H1 (cell line): ENCODE data around the gene TMCC3. TPM values are rescaled to one million over a fixed set of nuclear protein-coding genes. Genes with fewer than 3 reads are reported as not detected.

Experiments used
- CTCF ChIA-PET: fragments of 300-600 bp; sonication (Branson Sonifier 250); formaldehyde crosslinking; loops from one replicate; lab custom pipeline; 2021; ENCODE audit not compliant: partially characterized antibody; lab: Charles Lee
- POLR2A ChIA-PET: fragments of 300-600 bp; sonication (Branson Sonifier 250); formaldehyde crosslinking; loops from one replicate; lab custom pipeline; 2021; ENCODE audit warnings: inconsistent platforms; ENCODE audit not compliant: partially characterized antibody; lab: Charles Lee
- DNase-seq, 2 experiments: peaks; one replicate each; pipeline versions ENCODE4 v3.0.0 to v3.0.0-alpha.2; 2010 to 2022; ENCODE audit warnings: low spot score in 2 of 2, low read depth in 1 of 2, mixed read lengths in 1 of 2
- FAIRE-seq: peaks from 2 replicates; lab custom pipeline; 2011; peaks lifted over from hg19 to GRCh38; lab: Jason Lieb, UNC
- H2AFZ ChIP-seq: 2 replicates; pipeline ENCODE4 v1.8.1; 2012; ENCODE audit warnings: low read length, inconsistent platforms
- H2AK5ac ChIP-seq: 2 replicates; pipeline ENCODE4 v1.6.1; 2013; ENCODE audit warnings: low read depth, low read length
- H2BK120ac ChIP-seq: replicated peaks from 2 replicates; pipeline ENCODE3; 2013; ENCODE audit warnings: low read depth, low read length, inconsistent platforms
- H2BK12ac ChIP-seq: 2 replicates; pipeline ENCODE4 v1.6.1; 2013; ENCODE audit warnings: low read depth, low read length
- H2BK15ac ChIP-seq: 2 replicates; pipeline ENCODE4 v1.6.1; 2013; ENCODE audit warnings: low read length
- H2BK20ac ChIP-seq: 2 replicates; pipeline ENCODE4 v1.6.1; 2013; ENCODE audit warnings: low read length
- H2BK5ac ChIP-seq: 2 replicates; pipeline ENCODE4 v1.6.1; 2013; ENCODE audit warnings: low read depth, low read length
- H3K14ac ChIP-seq: 2 replicates; pipeline ENCODE4 v1.6.1; 2013; ENCODE audit warnings: inconsistent platforms; ENCODE audit not compliant: insufficient read length
- H3K18ac ChIP-seq: 2 replicates; pipeline ENCODE4 v1.6.1; 2013; ENCODE audit warnings: low read length; ENCODE audit errors: extremely low read depth
- H3K23ac ChIP-seq: 2 replicates; pipeline ENCODE4 v1.6.1; 2013; ENCODE audit warnings: inconsistent platforms; ENCODE audit not compliant: insufficient read length
- H3K23me2 ChIP-seq: 2 replicates; pipeline ENCODE4 v1.6.1; 2013; ENCODE audit warnings: low read depth, low read length
- H3K27ac ChIP-seq: 2 replicates; pipeline ENCODE4 v1.6.1; 2011; ENCODE audit warnings: low read depth, low read length, inconsistent platforms
- H3K27me3 ChIP-seq, 4 experiments: replicated peaks in 1 of 4; 1 replicate in 1 of 4; 2 replicates in 3 of 4; pipeline versions ENCODE4 v1.6.1 to v1.8.1; 2011 to 2013; ENCODE audit warnings: low read length in 3 of 4, mild to moderate bottlenecking in 3 of 4, inconsistent platforms in 2 of 4, mixed read lengths in 2 of 4, moderate library complexity in 1 of 4; ENCODE audit not compliant: control insufficient read depth in 3 of 4, insufficient read depth in 3 of 4; ENCODE audit errors: extremely low read depth in 1 of 4
- H3K36me3 ChIP-seq, 4 experiments: 2 replicates each; pipeline versions ENCODE4 v1.6.1 to v1.8.1; 2011 to 2013; ENCODE audit warnings: mild to moderate bottlenecking in 4 of 4, low read length in 3 of 4, moderate library complexity in 2 of 4, control low read depth in 1 of 4, inconsistent platforms in 1 of 4; ENCODE audit not compliant: insufficient read depth in 4 of 4, control insufficient read depth in 2 of 4
- H3K4ac ChIP-seq: replicated peaks from 2 replicates; pipeline ENCODE3; 2013; ENCODE audit warnings: low read length, low read depth, mixed read lengths, inconsistent platforms; ENCODE audit not compliant: insufficient read length
- H3K4me1 ChIP-seq, 4 experiments: replicated peaks in 1 of 4; 1 replicate in 1 of 4; 2 replicates in 3 of 4; pipeline versions ENCODE4 v1.6.1 to v1.8.1; 2011 to 2013; ENCODE audit warnings: low read length in 3 of 4, inconsistent platforms in 2 of 4, mixed read lengths in 1 of 4; ENCODE audit not compliant: insufficient read depth in 4 of 4, control insufficient read depth in 3 of 4
- H3K4me2 ChIP-seq, 2 experiments: 2 replicates each; pipeline versions ENCODE4 v1.6.1 to v1.8.1; 2011 to 2013; ENCODE audit warnings: low read depth in 2 of 2, low read length in 2 of 2, control low read depth in 1 of 2, inconsistent platforms in 1 of 2, mild to moderate bottlenecking in 1 of 2; ENCODE audit not compliant: insufficient read depth in 1 of 2
- H3K4me3 ChIP-seq, 4 experiments: fragments of 200-600, 300-600 bp in 1 of 4; sonication (generic), shearing (Covaris generic), sonication (Bioruptor Twin) in 1 of 4; 2 replicates each; pipeline versions ENCODE4 v1.5.1 to v1.8.1; 2011 to 2016; ENCODE audit warnings: low read length in 4 of 4, low read depth in 3 of 4, control low read depth in 2 of 4, inconsistent platforms in 2 of 4, mild to moderate bottlenecking in 2 of 4, mixed read lengths in 1 of 4, moderate library complexity in 1 of 4; ENCODE audit not compliant: insufficient read depth in 2 of 4; ENCODE audit errors: extremely low read depth in 1 of 4
- H3K56ac ChIP-seq: replicated peaks from 2 replicates; pipeline ENCODE3; 2013; ENCODE audit warnings: low read depth, mild to moderate bottlenecking, mixed read lengths, low read length, inconsistent platforms; ENCODE audit not compliant: insufficient read length
- H3K79me1 ChIP-seq: 2 replicates; pipeline ENCODE4 v1.6.1; 2013; ENCODE audit warnings: low read depth, low read length, control low read depth
- H3K79me2 ChIP-seq, 2 experiments: 2 replicates each; pipeline versions ENCODE4 v1.6.1 to v1.8.1; 2012 to 2013; ENCODE audit warnings: low read length in 2 of 2, mild to moderate bottlenecking in 2 of 2, inconsistent platforms in 1 of 2; ENCODE audit not compliant: insufficient read depth in 2 of 2, control insufficient read depth in 1 of 2
- H3K9ac ChIP-seq, 4 experiments: replicated peaks in 1 of 4; 1 replicate in 1 of 4; 2 replicates in 3 of 4; pipeline versions ENCODE4 v1.6.1 to v1.8.1; 2011 to 2013; ENCODE audit warnings: low read depth in 3 of 4, low read length in 3 of 4, control low read depth in 2 of 4, mild to moderate bottlenecking in 2 of 4, moderate library complexity in 2 of 4, inconsistent platforms in 1 of 4; ENCODE audit errors: extremely low read depth in 1 of 4
- H3K9me3 ChIP-seq, 2 experiments: 2 replicates each; pipeline versions ENCODE4 v1.6.1 to v1.8.1; 2012 to 2013; ENCODE audit warnings: mild to moderate bottlenecking in 2 of 2, moderate library complexity in 2 of 2, control low read depth in 1 of 2, inconsistent platforms in 1 of 2, low read depth in 1 of 2, low read length in 1 of 2, mixed read lengths in 1 of 2; ENCODE audit not compliant: insufficient read depth in 2 of 2
- H4K20me1 ChIP-seq, 2 experiments: replicated peaks in 1 of 2; 2 replicates each; pipeline versions ENCODE3 to v1.8.1; 2011 to 2013; ENCODE audit warnings: inconsistent platforms in 2 of 2, low read length in 2 of 2, mild to moderate bottlenecking in 1 of 2; ENCODE audit not compliant: insufficient read depth in 2 of 2, control insufficient read depth in 1 of 2
- H4K5ac ChIP-seq: 2 replicates; pipeline ENCODE4 v1.6.1; 2013; ENCODE audit warnings: low read length, low read depth, mixed read lengths, inconsistent platforms; ENCODE audit not compliant: insufficient read length
- H4K8ac ChIP-seq: 2 replicates; pipeline ENCODE4 v1.8.0; 2013; ENCODE audit warnings: mild to moderate bottlenecking, moderate library complexity, low read length, inconsistent platforms; ENCODE audit not compliant: insufficient read depth; ENCODE audit errors: extremely low read depth
- H4K91ac ChIP-seq: replicated peaks from 2 replicates; pipeline ENCODE3; 2013; ENCODE audit warnings: low read length, mixed read lengths, inconsistent platforms; ENCODE audit not compliant: insufficient read length
- GABPA ChIP-seq: IDR thresholded peaks from 2 replicates; pipeline ENCODE4 v1.6.1; 2011; ENCODE audit warnings: mild to moderate bottlenecking, low read length, moderate library complexity, borderline replicate concordance; ENCODE audit not compliant: insufficient read depth
- TAF1 ChIP-seq: IDR thresholded peaks from 2 replicates; pipeline ENCODE4 v1.6.1; 2011; ENCODE audit warnings: mild to moderate bottlenecking, low read depth, low read length
- WGBS, 2 experiments: shearing (Covaris generic) in 1 of 2; methylation state at CpG; one replicate each; pipeline versions ENCODE4 v1.1.6 to v1.1.7; 2013 to 2015; ENCODE audit warnings: low lambda C conversion rate in 2 of 2, mixed read lengths in 2 of 2, inconsistent platforms in 1 of 2, low coverage in 1 of 2, missing lambda C conversion rate in 1 of 2; ENCODE audit not compliant: insufficient replicate concordance in 2 of 2, insufficient coverage in 1 of 2, insufficient read length in 1 of 2; ENCODE audit errors: extremely low coverage in 1 of 2, missing lambda C conversion rate in 1 of 2; 5-methylcytosine and 5-hydroxymethylcytosine counted together
- polyA plus RNA-seq, 7 experiments: library from polyadenylated mRNA; depleted of rRNA in 3 of 7; stranded (reverse) in 5 of 7; unstranded in 2 of 7; fragments of >200 nt in 5 of 7; fragments of 200-250 nt in 2 of 7; gene quantifications; 1 replicate in 5 of 7; 2 replicates in 1 of 7; 4 replicates in 1 of 7; pipeline versions ENCODE4 v1.2.1 to v1.2.3, GENCODE V29; 2011 to 2013; ENCODE audit warnings: missing spikeins in 2 of 7, mixed read lengths in 2 of 7
- total RNA-seq: library from RNA; stranded (reverse); fragmentation: NEBNext Ultra II Directional; extraction: Animal tissue kit (Norgen Biotek cat#: 25700); gene quantifications from 2 replicates; pipeline ENCODE4 v1.2.1, GENCODE V29; 2021

Gene TMCC3
- total and polyA plus RNA-seq, 2 of the 8 experiments (the other 6 are each of a cell fraction or from before 2014, with no cell fraction given): 1.7 to 4.1 TPM

DNA sequence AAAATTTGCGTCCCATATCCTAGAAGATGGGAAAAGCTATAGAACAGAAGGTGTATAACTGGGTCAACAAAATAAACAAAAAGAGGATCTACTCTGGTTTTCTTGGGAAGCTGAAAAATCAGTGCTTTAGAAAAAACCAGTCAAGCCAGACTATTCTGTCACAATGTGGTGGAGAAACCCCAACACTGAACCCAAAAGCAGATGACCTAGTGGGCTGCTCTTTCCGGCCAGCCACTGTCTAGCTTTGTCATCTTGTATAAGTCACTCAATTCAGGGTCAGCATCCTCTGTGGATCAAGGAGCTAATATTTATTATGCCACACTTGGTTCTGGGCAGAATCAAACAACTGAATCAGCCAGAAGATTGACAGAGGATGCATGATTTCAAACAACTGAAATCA lies 26.6 kb upstream of the TMCC3 start:
- H3K4me3 ChIP-seq: no peak overlapping the region
- peaks cover 0 to 6% (median 1%) of the 10 kb centered on the region in 4 experiments; a peak in 3 of 7 replicates for H3K4me1 ChIP-seq
- H2BK15ac ChIP-seq: no peak overlapping the region
- H3K56ac ChIP-seq: no peak overlapping the region
- H2BK120ac ChIP-seq: no peak overlapping the region
- no peak overlapping the region for H3K14ac ChIP-seq
- H3K23me2 ChIP-seq: no peaks in the 10 kb centered on the region
- FAIRE-seq: no peak
- no peak overlapping the region for H2BK12ac ChIP-seq
- no peaks in the 10 kb centered on the region for H3K9me3 ChIP-seq
- ChIA-PET POLR2A (no interaction called here), CTCF (interaction anchor here (0.6 to 1.4 kb wide), 2 partner anchors 73 to 558 kb away, joined by 3 to 6 read pairs; no protein-coding TSS in a partner anchor)
- H4K5ac ChIP-seq: no peak overlapping the region
- H3K27me3 ChIP-seq: no peaks in the 10 kb centered on the region
- H3K27ac ChIP-seq: no peak overlapping the region
- no peak overlapping the region for H4K8ac ChIP-seq
- no peak overlapping the region for H3K4ac ChIP-seq
- H3K36me3 ChIP-seq: no peaks in the 10 kb centered on the region
- no peaks in the 10 kb centered on the region for H4K20me1 ChIP-seq
- H3K23ac ChIP-seq: no peak overlapping the region
- no peak for TF ChIP-seq GABPA
- no peak for TF ChIP-seq TAF1
- H3K79me2 ChIP-seq: no peaks in the 10 kb centered on the region
- H3K79me1 ChIP-seq: no peaks in the 10 kb centered on the region; the same call in 1 of the 2 replicates
- no peak overlapping the region; the same call in 1 of the 2 replicates for H3K18ac ChIP-seq
- no peak overlapping the region for H2AK5ac ChIP-seq
- H2AFZ ChIP-seq: no peak overlapping the region
- no peak overlapping the region for H3K4me2 ChIP-seq
- no peak overlapping the region for H2BK5ac ChIP-seq
- H3K9ac ChIP-seq: no peak overlapping the region
- H2BK20ac ChIP-seq: no peak overlapping the region
- 90% methylated on average over 2 of the region's 2 CpGs; no CpG with 5 or more reads in 1 of the 2 experiments for WGBS, 2 experiments
- no peak for DNase-seq
- H4K91ac ChIP-seq: no peak overlapping the region
